K562 (cell line): ENCODE results near the gene ELK1. TPM values are rescaled to one million over a fixed set of nuclear protein-coding genes. Genes with fewer than 3 reads are reported as not detected.

Experiments used
- ASH1L ChIP-seq: fragments of 450-650 bp; IDR thresholded peaks from 2 replicates; pipeline ENCODE4 v1.6.1; 2018; ENCODE audit warnings: borderline replicate concordance, mild to moderate bottlenecking, low read depth; ENCODE audit not compliant: partially characterized antibody
- E2F5 ChIP-seq: sonication (generic); formaldehyde crosslinking; IDR thresholded peaks from 2 replicates; pipeline ENCODE4 v1.8.0; 2022; ENCODE audit warnings: mild to moderate bottlenecking, missing genetic modification reagents
- ELF4 ChIP-seq: fragments of 450-650 bp; formaldehyde crosslinking; IDR thresholded peaks from 2 replicates; pipeline ENCODE4 v1.4.0; 2022; ENCODE audit warnings: missing genetic modification characterization
- ERF ChIP-seq: fragments of 450-650 bp; formaldehyde crosslinking; IDR thresholded peaks from 2 replicates; pipeline ENCODE4 v1.4.0; 2020; ENCODE audit warnings: mild to moderate bottlenecking, mixed read lengths
- KDM2B ChIP-seq: fragments of 250-450 bp; sonication (Bioruptor Pico); IDR thresholded peaks from 2 replicates; pipeline ENCODE4 v1.8.0; 2021; ENCODE audit warnings: mild to moderate bottlenecking, moderate library complexity
- NFE2 ChIP-seq: IDR thresholded peaks from 2 replicates; pipeline ENCODE4 v1.6.1; 2014; ENCODE audit warnings: antibody characterized with exemption, low read depth
- PKNOX1 ChIP-seq: fragments of 450-650 bp; IDR thresholded peaks from 2 replicates; pipeline ENCODE4 v1.6.1; 2016
- RAD51 ChIP-seq: fragments of 450-650 bp; IDR thresholded peaks from 2 replicates; pipeline ENCODE4 v1.7.1; 2016; ENCODE audit warnings: low read depth, mild to moderate bottlenecking, borderline replicate concordance
- RREB1 ChIP-seq: fragments of 250-450 bp; sonication (Bioruptor Pico); IDR thresholded peaks from 2 replicates; pipeline ENCODE4 v1.4.0; 2020
- SNRNP70 ChIP-seq: fragments of 200-400 bp; formaldehyde crosslinking; optimal IDR thresholded peaks from 2 replicates; pipeline ENCODE3; 2017; ENCODE audit warnings: low read depth, low read length
- ZBTB11 ChIP-seq, 3 experiments: fragments of 200-800 bp in 1 of 3; fragments of 250-450 bp in 1 of 3; fragments of 450-650 bp in 1 of 3; sonication (Bioruptor Pico) in 1 of 3; sonication (Bioruptor generic) in 1 of 3; formaldehyde crosslinking in 1 of 3; IDR thresholded peaks; 2 replicates each; pipeline versions ENCODE4 v1.6.1 to v1.8.0; 2016 to 2022; ENCODE audit warnings: mild to moderate bottlenecking in 2 of 3, missing genetic modification characterization in 2 of 3, missing compliant biosample characterization in 1 of 3, moderate library complexity in 1 of 3
- ZBTB43 ChIP-seq: sonication (generic); formaldehyde crosslinking; IDR thresholded peaks from 2 replicates; pipeline ENCODE4 v1.8.0; 2023; ENCODE audit warnings: mild to moderate bottlenecking, missing genetic modification reagents
- polyA plus RNA-seq, 8 experiments: library from polyadenylated mRNA; depleted of rRNA in 4 of 8; stranded (reverse) in 5 of 8; unstranded in 3 of 8; fragments of >200 nt; fragmentation: Nextera tagmentation in 2 of 8; fragmentation: Illumina TruSeq in 1 of 8; extraction: Ambion mirVana in 2 of 8; extraction: Trizol in 1 of 8; gene quantifications; 2 replicates each; pipeline versions ENCODE4 v1.2.1 to v1.2.3, GENCODE V29; 2011 to 2014; ENCODE audit warnings: inconsistent platforms in 1 of 8, missing spikeins in 1 of 8
- total RNA-seq, 7 experiments: library from RNA; depleted of rRNA in 6 of 7; stranded (reverse); fragments of >200 nt in 6 of 7; fragmentation: Illumina TruSeq in 2 of 7; extraction: Trizol in 2 of 7; gene quantifications; 2 replicates each; pipeline versions ENCODE4 v1.2.1 to v1.2.3, GENCODE V29; 2011 to 2021; ENCODE audit warnings: low replicate concordance in 1 of 7

Gene ELK1
- total and polyA plus RNA-seq, 9 of the 15 experiments (the other 6 are each of a cell fraction or from before 2014, with no cell fraction given) = 4.4 to 74.9 (median 26.5) TPM

GRCh38 chrX:47662144-47662657, 11.8 kb upstream of the ELK1 start (continued):
- no peak for TF ChIP-seq RREB1
- TF ChIP-seq PKNOX1 = no peak
- TF ChIP-seq ERF (CRISPR knock-in tag) = no peak
- TF ChIP-seq ASH1L = no peak
- TF ChIP-seq NFE2 = peak; percentile 60
- no peak for TF ChIP-seq ZBTB11 (CRISPR knock-in tag; IDR thresholded peaks at IDR 0.05)
- TF ChIP-seq SNRNP70 = no peak
- TF ChIP-seq RAD51 = no peak
- TF ChIP-seq ELF4 (CRISPR knock-in tag) = no peak
- TF ChIP-seq E2F5 (CRISPR knock-in tag) = no peak
- no peak for TF ChIP-seq ZBTB43
- TF ChIP-seq KDM2B (CRISPR knock-in tag) = no peak
